ENCODE results near the gene CADPS. TPM values are rescaled to one million over a fixed set of nuclear protein-coding genes. Genes with fewer than 3 reads are reported as not detected.

The CADPS gene
- total and polyA plus RNA-seq, 9 of the 15 experiments (the other 6 are each of a cell fraction or from before 2014, with no cell fraction given), result not detected

GRCh38 chr3:62723166-62723913 lies 151.9 kb downstream of the CADPS start:
- ATAC-seq, result no peak
- no peaks in the 10 kb centered on the region for H3K4me1 ChIP-seq (replicated peaks in 1 of 2; ENCODE audit: control insufficient read depth in 2 of 2, insufficient read depth in 2 of 2, low read length in 2 of 2)
- H3K9me1 ChIP-seq (ENCODE audit: control insufficient read depth, insufficient read depth, low read length), result no peaks in the 10 kb centered on the region
- H3K4me3 ChIP-seq, result no peak overlapping the region
- no peaks in the 10 kb centered on the region for H3K79me2 ChIP-seq (ENCODE audit: control insufficient read depth, insufficient read depth, low read length)
- no peak overlapping the region for H2AFZ ChIP-seq (ENCODE audit: low read depth, low read length)
- no peaks in the 10 kb centered on the region for H4K20me1 ChIP-seq (replicated peaks; ENCODE audit: control insufficient read depth, insufficient read depth, low read length)
- no peak overlapping the region for H3K27ac ChIP-seq (ENCODE audit: extremely low read depth, low read depth, low read length)
- in situ Hi-C loops (cut with MboI) (no loop called here), intact Hi-C loops (cut with micrococcal nuclease) (no loop called here)
- H3K4me2 ChIP-seq (ENCODE audit: insufficient read depth, low read length), result no peak overlapping the region
- ChIA-PET POLR2A (interaction anchor here (1.0 kb wide), 1 partner anchor 389 kb away, joined by 3 read pairs; no protein-coding TSS in a partner anchor), CTCF (ENCODE audit: low intra/inter-chr PET ratio) (no interaction called here)
- FAIRE-seq, result no peak
- no peak overlapping the region for H3K9ac ChIP-seq (ENCODE audit: insufficient read depth in 1 of 2, low read depth in 2 of 2, low read length in 2 of 2)
- no peaks in the 10 kb centered on the region for H3K9me3 ChIP-seq (replicated peaks; ENCODE audit: control insufficient read depth, insufficient read depth, low read depth, low read length)
- no peak for DNase-seq (ENCODE audit: extremely low read depth in 1 of 4, low spot score in 3 of 4)
- no peaks in the 10 kb centered on the region for H3K27me3 ChIP-seq (ENCODE audit: control insufficient read depth in 2 of 2, insufficient read depth in 2 of 2, low read length in 2 of 2)
- BruUV-seq (replicated peaks), result no TSS peak
- H3K36me3 ChIP-seq (ENCODE audit: control insufficient read depth, insufficient read depth, low read length), result no peaks in the 10 kb centered on the region
- WGBS (ENCODE audit: insufficient coverage, low coverage, missing lambda C conversion rate), result 0% methylated on average over 13 of the region's 13 CpGs
- TF ChIP-seq ARID4B (CRISPR knock-in tag; IDR thresholded peaks at IDR 0.05) (no peak), TBL1XR1 (IDR thresholded peaks at IDR 0.05; ENCODE audit: low read length in 2 of 2) (no peak), ZNF785 (CRISPR knock-in tag; IDR thresholded peaks at IDR 0.05) (no peak), HDAC1 (IDR thresholded peaks at IDR 0.05) (no peak), FOXM1 (IDR thresholded peaks at IDR 0.05; ENCODE audit: low read depth) (no peak), FOXM1 (CRISPR knock-in tag; IDR thresholded peaks at IDR 0.05; ENCODE audit: low read depth) (no peak), NFE2 (IDR thresholded peaks at IDR 0.05; ENCODE audit: low read depth) (no peak), KDM2B (CRISPR knock-in tag; IDR thresholded peaks at IDR 0.05) (no peak), ZC3H4 (CRISPR knock-in tag; IDR thresholded peaks at IDR 0.05; ENCODE audit: borderline replicate concordance) (no peak), TAL1 (IDR thresholded peaks at IDR 0.05) (no peak)

All from K562 (cell line).